Fibroblast of skin of left biceps (primary cell): ENCODE results near the gene DIRAS1.

ENCODE experiments used
- DNase-seq, 2 experiments: peaks; one replicate each; pipeline ENCODE4 v3.0.0-alpha.2; 2013; ENCODE audit warnings: low read depth in 2 of 2

DIRAS1 gene

DNA sequence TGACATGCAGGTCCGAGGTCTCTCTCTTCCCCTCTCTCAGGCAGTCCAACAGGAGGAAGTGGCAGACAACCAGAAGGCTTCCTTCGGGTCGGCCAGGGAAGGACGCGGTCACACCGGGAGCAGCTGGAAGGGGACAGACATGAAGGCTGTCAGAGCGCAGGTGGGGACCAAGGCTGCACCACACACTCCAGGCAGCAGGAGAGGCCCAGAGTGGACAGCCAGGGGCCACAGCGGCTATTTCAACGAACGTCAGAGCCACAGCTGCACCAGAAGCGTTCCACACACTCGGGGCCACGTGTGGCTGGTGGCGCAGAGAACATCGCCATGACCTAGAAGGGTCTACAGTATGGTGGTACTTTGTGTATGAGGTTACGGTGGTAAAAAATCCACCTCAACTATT, 34.6 kb upstream of the DIRAS1 start:
- no peak for DNase-seq

DNA sequence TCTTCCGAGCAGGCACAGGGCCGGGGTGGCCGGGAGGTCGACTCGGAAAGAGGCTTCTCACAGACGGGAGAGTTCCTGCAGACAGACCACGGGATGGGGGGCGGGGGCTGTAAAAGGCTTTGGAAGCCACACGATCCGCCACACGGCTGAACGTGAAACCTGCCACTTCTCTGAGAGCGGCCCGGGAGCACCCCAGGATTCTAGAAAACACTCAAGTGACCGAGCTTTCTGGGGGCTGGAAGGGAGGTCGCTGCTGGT, 34.2 kb upstream of the DIRAS1 start:
- no peak for DNase-seq

DNA sequence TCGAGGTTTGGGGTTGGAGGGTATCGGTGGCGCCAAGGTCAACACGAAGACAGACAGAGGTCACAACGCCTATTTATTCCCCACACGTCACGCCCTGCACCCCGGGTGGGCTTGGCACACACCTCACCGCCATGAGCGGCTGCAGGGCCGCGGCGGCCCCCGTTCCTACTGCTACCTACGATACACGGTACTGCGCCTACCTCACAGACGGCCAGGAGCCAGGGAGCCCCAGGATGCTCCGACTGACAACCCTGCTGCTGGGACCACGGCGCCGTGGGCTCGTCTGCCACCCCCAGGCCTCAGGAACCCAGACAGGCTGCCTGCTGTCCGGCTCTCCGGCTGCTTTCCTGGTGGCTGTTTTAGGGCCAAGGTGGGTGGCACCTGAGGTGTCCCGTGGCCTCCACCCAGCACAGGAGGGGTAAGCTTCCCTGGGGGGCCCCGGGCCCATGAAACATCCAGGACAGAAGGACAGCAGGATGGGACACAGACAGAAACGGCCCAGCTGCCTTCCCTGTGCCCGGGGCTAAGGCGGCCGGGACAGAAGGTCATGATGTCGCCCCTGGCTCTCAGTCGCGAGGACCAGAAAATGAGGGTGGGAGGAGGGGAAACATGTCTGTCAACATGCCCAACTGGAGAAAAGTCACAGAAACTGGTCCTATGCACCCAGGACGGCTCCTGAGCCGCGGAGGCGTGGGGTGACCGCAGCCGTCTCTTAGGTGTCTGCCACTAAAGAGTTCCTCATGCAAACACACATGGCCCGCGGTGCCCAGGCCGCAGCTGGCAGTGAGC, 33.7 kb upstream of the DIRAS1 start:
- no peak for DNase-seq

GRCh38 chr19:2751438-2751830, 30.3 kb upstream of the DIRAS1 start:
- no peak for DNase-seq

DNA sequence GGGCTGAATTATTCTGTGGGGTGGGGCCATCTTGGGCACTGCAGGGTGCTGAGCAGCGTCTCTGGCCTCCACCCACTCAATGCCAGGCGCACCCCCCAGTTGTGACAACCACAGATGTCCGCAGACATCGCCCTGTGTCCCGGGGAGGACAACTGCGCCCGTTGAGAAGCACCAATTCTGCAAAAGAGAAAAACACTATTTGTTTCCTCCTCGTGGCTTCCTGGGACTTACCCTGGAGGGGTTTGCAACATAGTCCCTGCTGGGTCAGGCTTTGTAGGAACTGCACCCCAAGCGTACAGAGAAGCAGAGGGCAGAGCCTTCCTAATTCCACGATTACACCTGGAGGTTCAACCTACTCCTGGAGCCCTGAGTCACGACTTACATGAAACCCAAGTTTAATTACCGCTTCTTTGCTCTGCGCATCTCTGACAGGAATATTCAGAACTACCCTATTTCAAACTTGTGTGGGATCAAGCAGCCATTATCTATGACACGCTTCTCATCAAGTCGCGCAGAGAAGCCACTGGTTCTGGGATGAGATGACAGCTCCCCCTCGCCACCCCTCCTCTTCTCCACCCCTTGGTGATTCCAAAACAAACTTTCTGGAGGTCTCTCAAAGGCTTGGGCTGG, 29.8 kb upstream of the DIRAS1 start:
- DNase-seq: no peak

GRCh38 chr19:2747349-2747748, 26.2 kb upstream of the DIRAS1 start:
- DNase-seq: no peak

DNA sequence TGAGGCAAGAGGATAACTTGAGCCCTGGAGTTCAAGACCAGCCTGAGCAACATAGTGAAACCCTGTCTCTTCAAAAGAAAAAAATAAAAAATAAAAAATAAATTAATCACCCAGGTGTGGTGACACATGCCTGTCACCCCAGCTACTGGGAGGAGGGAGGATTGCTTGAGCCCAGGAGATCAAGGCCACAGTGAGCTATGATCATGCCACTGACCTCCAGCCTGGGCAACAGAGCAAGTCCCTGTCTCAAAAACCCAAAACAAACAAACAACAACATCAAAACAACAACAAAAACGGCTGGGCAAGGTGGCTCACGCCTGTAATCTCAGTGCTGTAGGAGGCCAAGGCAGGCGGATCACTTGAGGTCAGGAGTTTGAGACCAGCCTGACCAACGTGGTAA, 22.9 kb upstream of the DIRAS1 start:
- DNase-seq: no peak

- no peak for DNase-seq
Measured at GRCh38 chr19:2743099-2743498, 21.9 kb upstream of the DIRAS1 start.

- no peak for DNase-seq
Measured at GRCh38 chr19:2740314-2740656, 19.1 kb upstream of the DIRAS1 start.

DNA sequence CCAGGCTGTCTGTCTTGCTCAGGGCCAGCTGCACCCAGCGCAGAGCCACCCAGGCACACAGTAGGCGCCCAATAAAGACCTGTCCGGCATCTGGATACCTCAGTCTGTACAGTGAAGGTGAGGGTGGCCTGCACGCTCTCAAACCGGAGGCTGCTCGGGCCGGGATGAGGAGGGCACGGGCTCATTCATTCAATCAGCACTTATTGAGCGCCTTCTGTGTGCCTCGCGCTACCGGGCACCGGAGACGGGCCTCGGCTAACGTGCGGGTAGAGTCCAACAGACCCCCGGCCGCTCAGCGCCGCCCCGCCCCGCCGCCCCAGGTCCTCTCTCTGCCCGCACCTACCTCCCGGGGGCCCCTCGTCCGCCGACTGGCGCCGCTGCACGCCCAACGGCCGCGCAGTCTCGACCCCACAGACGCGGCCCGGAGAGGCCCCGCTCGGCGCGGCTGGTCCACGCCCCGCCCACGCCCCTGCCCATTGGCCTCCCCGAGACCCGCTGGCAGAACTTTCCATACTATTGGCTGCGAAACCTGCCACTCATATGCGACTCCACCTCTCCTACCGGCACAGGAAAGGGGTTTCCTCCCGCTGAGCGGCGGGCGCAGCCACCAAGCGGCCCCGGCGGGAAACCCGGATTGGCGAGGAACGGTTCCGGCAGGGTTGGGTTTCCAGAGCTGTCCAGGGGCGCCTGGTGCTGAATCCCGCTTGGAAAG, 18.6 kb upstream of the DIRAS1 start, which contains the start of gene SLC39A3:
SLC39A3 (minus strand) TSS at position 416 of the 712 bp plus-strand sequence. CDS start 2,760 bp downstream, outside the sequence.
- peak; percentile 99 for DNase-seq

- no peak for DNase-seq
Measured at GRCh38 chr19:2736550-2737190, 15.5 kb upstream of the DIRAS1 start.

DNA sequence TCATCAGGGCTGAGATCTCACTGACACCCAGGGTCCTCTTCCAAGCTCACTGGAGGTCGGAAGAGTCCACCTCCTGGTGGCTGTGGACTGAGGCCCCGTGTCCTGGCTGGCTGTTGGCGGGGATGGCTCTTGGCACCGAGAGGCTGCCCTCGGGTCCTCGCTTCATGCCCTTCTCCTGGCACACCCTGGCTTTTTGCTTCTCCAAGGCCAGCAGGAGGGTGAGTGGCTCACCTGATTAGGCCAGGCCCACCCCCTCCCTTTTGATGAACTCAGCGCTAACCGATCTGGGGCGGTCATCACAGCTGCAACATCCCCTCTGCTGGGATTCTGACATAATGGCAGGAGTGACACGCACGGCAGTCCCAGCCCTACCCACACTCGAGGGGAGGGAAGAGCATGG, 14.2 kb upstream of the DIRAS1 start:
- DNase-seq: no peak

GRCh38 chr19:2734589-2735288, 13.6 kb upstream of the DIRAS1 start:
- no peak for DNase-seq

DNA sequence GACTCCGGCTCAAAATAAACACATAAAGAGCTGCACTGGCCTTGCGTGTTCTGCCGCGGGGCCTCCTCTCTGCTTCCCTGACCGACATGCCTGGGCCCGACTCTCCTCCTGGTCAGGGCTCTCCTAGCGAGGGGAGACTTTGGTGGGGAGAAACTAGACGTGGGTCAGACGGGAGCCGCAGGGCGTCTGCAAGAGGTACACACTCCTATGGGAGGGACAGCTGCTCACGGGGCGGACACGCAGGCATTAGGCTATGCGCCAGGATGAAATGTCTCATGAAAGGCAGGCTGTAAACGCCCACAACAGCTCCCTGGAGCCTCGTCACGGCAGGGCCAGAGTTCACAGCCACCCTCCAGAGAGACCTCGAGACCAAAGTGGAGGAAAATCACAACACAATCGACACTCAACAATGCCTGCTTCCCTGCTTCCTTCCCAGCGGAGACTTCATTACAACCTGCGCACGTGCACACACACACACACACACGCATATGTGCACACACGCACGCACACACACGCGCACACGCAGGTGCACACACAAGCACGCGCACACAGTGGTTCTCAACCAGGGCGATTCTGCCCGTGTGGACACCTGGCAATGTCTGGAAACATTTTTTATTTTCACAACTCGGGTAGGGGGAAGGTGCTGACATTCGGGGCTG, 12.9 kb upstream of the DIRAS1 start:
- no peak for DNase-seq

DNA sequence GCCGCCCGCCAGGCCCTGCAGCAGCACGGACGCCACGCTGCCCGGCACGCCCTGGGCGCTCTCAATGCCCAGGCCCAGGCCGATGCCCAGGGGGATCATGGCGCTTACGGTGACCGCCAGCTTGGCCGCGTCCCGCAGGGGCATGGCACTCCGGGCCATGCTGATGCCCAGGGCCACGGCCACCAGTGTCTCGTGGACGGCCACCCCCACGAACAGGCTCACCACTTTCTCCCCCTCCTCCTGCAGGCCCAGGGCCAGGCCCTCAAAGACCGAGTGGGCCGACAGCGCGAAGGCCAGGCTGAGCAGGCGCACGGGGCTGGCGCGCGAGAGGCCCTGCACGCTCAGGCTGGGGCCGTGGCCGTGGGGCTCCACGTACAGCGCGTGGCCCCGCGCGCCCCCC, 11.7 kb upstream of the DIRAS1 start:
- DNase-seq: no peak

DNA sequence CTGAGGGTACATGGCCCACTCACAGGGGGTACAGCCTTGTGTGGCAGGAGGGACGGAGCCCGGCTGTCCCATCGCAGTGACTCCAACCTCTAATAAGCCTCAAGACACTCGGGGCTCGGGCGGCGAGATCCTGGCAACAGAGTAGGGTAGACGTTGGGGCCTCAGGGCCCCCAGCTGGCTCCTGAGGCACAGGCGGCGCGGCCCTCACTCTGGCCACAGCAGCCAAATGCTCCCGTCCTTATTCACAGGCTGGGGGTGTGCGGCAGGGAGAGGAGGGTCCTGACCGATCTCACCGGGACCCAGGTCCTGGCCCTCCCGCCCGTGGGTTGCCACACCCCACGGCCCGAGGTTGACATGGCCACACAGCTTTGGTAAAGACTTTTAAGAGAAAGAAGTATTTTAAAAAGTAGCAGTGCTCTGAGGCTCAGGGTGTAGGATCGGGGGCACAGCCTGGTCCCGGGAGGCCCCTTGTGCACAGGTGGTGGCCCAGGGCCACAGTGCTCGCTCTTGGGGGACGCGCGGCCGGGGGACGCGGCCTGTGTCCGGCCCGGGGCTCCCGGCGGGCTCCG, 11.1 kb upstream of the DIRAS1 start:
- no peak for DNase-seq

- DNase-seq: no peak
Measured at GRCh38 chr19:2731181-2731995, 10.2 kb upstream of the DIRAS1 start.

GRCh38 chr19:2729943-2730818, 9.0 kb upstream of the DIRAS1 start:
- DNase-seq: no peak

DNA sequence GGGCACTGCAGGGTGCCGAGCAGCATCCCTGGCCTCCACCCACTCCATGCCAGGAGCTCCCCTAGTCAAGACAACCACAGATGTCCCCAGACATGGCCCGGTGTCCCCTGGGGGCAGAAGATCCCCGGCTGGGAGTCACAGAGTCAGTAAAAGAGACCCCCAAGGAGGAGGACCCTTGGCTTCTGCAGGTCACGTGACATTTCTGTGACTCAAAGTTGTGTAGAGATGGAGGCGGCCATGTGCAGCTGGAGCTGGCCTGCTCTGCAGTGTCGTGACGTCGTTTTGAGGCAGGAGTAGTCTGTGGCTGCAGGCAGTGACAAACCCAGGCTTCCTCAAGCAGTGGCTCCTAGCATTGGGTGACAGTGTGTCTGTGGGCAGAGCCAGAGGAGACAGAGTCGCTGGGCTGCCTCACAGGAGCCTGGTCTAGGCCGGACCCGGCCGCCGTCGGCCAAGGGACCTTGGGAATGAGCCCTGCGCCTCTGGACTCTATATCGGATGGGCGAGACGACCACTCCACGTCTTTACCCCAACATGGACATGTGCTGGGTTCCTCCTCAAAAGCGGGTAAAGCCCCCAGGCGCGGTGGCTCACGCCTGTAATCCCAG, 7.7 kb upstream of the DIRAS1 start:
- no peak for DNase-seq
